ENCODE data around the gene AMH. TPM values are rescaled to one million over a fixed set of nuclear protein-coding genes. Genes with fewer than 3 reads are reported as not detected.

The AMH gene
- total RNA-seq, 2 experiments from 2014 or later: 3.3 to 3.5 TPM

- DNase-seq: no peak
- no peaks in the 10 kb centered on the region for H3K27me3 ChIP-seq (ENCODE audit: control insufficient read depth in 1 of 2, insufficient read depth in 2 of 2, low read length in 2 of 2)
- H3K36me3 Mint-ChIP-seq (ENCODE audit: low read depth): peaks cover 58% of the 10 kb centered on the region
- no peak overlapping the region for H3K4me3 Mint-ChIP-seq
- H3K4me3 ChIP-seq (ENCODE audit: low read length): no peak overlapping the region
- CTCF ChIA-PET: no interaction called here
- no peak overlapping the region for H3K27ac Mint-ChIP-seq
- no peaks in the 10 kb centered on the region for H3K27me3 Mint-ChIP-seq
- H3K4me1 ChIP-seq (ENCODE audit: insufficient read depth, low read length): peaks cover 45% of the 10 kb centered on the region
- intact Hi-C loops (cut with DNase I, micrococcal nuclease): no loop called here
- no peaks in the 10 kb centered on the region for H3K9me3 ChIP-seq (ENCODE audit: control insufficient read depth in 1 of 2, insufficient read depth in 1 of 2, low read length in 2 of 2)
- no peak overlapping the region for H3K27ac ChIP-seq (ENCODE audit: low read depth in 1 of 2, low read length in 2 of 2)
- no peak for TF ChIP-seq CTCF (IDR thresholded peaks at IDR 0.05)
- peaks cover 33% of the 10 kb centered on the region for H3K4me1 Mint-ChIP-seq (ENCODE audit: low read depth)
- ATAC-seq (ENCODE audit: poor library complexity): no peak
- no peaks in the 10 kb centered on the region for H3K9me3 Mint-ChIP-seq
- H3K36me3 ChIP-seq (ENCODE audit: insufficient read depth, low read length): peaks cover 82% of the 10 kb centered on the region
- POLR2A ChIA-PET: interaction anchor here (0.7 kb wide), 1 partner anchor 9 kb away, joined by 3 read pairs; no protein-coding TSS in a partner anchor
These were observed 4.6 kb upstream of the AMH start for GRCh38 chr19:2244486-2244885.

- CTCF ChIA-PET: no interaction called here
- Histone ChIP-seq H3K27me3 (ENCODE audit: control insufficient read depth in 1 of 2, insufficient read depth in 2 of 2, low read length in 2 of 2) (peaks cover 4 to 7% of the 10 kb centered on the region in 2 experiments), H3K4me3 (ENCODE audit: low read length) (no peak overlapping the region), H3K27ac (ENCODE audit: low read depth in 1 of 2, low read length in 2 of 2) (no peak overlapping the region), H3K36me3 (ENCODE audit: insufficient read depth, low read length) (peaks cover 82% of the 10 kb centered on the region), H3K4me1 (ENCODE audit: insufficient read depth, low read length) (peaks cover 47% of the 10 kb centered on the region), H3K9me3 (ENCODE audit: control insufficient read depth in 1 of 2, insufficient read depth in 1 of 2, low read length in 2 of 2) (peaks cover 0 to 3% of the 10 kb centered on the region in 2 experiments)
- H3K4me1 Mint-ChIP-seq (ENCODE audit: low read depth): peaks cover 25% of the 10 kb centered on the region
- H3K27ac Mint-ChIP-seq: no peak overlapping the region
- no peaks in the 10 kb centered on the region for H3K9me3 Mint-ChIP-seq
- intact Hi-C loops (cut with DNase I, micrococcal nuclease): no loop called here
- POLR2A ChIA-PET: interaction anchor here (0.7 to 1.0 kb wide), 2 partner anchors 8 to 13 kb away, joined by 3 read pairs; no protein-coding TSS in a partner anchor
- H3K4me3 Mint-ChIP-seq: no peak overlapping the region
- H3K27me3 Mint-ChIP-seq: no peaks in the 10 kb centered on the region
- H3K36me3 Mint-ChIP-seq (ENCODE audit: low read depth): peaks cover 53% of the 10 kb centered on the region
- no peak for TF ChIP-seq CTCF (IDR thresholded peaks at IDR 0.05)
- no peak for ATAC-seq (ENCODE audit: poor library complexity)
- DNase-seq: no peak
These were observed 3.9 kb upstream of the AMH start for GRCh38 chr19:2245273-2245672.

GRCh38 chr19:2246014-2246620 is 3.0 kb upstream of the AMH start:
- ChIA-PET CTCF (no interaction called here), POLR2A (interaction anchor here (1.0 kb wide), 1 partner anchor 12 kb away, joined by 3 read pairs; no protein-coding TSS in a partner anchor)
- Mint-ChIP-seq H3K9me3 (no peaks in the 10 kb centered on the region), H3K27me3 (no peaks in the 10 kb centered on the region), H3K4me1 (ENCODE audit: low read depth) (peaks cover 17% of the 10 kb centered on the region), H3K27ac (no peak overlapping the region), H3K36me3 (ENCODE audit: low read depth) (peaks cover 49% of the 10 kb centered on the region), H3K4me3 (no peak overlapping the region)
- no peak for DNase-seq
- peaks cover 9 to 12% of the 10 kb centered on the region in 2 experiments for H3K27me3 ChIP-seq (ENCODE audit: control insufficient read depth in 1 of 2, insufficient read depth in 2 of 2, low read length in 2 of 2)
- peaks cover 77% of the 10 kb centered on the region for H3K36me3 ChIP-seq (ENCODE audit: insufficient read depth, low read length)
- H3K4me3 ChIP-seq (ENCODE audit: low read length): no peak overlapping the region
- no peak overlapping the region for H3K27ac ChIP-seq (ENCODE audit: low read depth in 1 of 2, low read length in 2 of 2)
- intact Hi-C loops (cut with DNase I, micrococcal nuclease): no loop called here
- peaks cover 47% of the 10 kb centered on the region for H3K4me1 ChIP-seq (ENCODE audit: insufficient read depth, low read length)
- no peak for TF ChIP-seq CTCF (IDR thresholded peaks at IDR 0.05)
- ATAC-seq (ENCODE audit: poor library complexity): no peak
- H3K9me3 ChIP-seq (ENCODE audit: control insufficient read depth in 1 of 2, insufficient read depth in 1 of 2, low read length in 2 of 2): peaks cover 0 to 5% of the 10 kb centered on the region in 2 experiments

All from CD4-positive, alpha-beta T cell (primary cell).